Stimulated activated naive CD4-positive, alpha-beta T cell treated with Interleukin-2 at 50 U/mL for 16 hours (primary cell): Measurements from ENCODE around the gene HERC3.

Experiments used
- DNase-seq: peaks from one replicate; lab custom pipeline; 2025; lab: John Stamatoyannopoulos, UW

Gene HERC3

DNA sequence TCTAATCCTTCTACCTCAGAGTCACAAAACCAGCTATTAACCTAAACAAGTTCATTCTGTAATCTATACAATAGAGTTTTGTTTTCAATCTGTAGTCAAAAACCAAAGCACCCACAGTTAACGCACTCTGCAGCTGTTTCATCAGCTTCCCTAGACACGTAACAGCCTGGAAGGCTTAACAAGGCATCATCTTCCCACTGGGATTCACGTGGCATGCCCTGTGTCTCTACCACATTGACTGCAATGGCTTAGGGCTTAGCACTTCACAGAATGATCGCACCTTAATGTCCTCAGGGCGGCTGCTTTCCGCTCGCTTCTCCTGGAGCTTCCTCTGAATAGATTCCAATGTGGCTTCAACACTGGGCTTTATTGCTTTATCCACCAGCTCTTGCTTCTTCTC, 155.1 kb downstream of the HERC3 start:
- DNase-seq: no peak

GRCh38 chr4:88750369-88750768, 158.1 kb downstream of the HERC3 start:
- DNase-seq: no peak

- DNase-seq: no peak
Measured at GRCh38 chr4:88751258-88752075, 159.2 kb downstream of the HERC3 start.

- DNase-seq: no peak
Measured at GRCh38 chr4:88752076-88752463, 159.8 kb downstream of the HERC3 start.

DNA sequence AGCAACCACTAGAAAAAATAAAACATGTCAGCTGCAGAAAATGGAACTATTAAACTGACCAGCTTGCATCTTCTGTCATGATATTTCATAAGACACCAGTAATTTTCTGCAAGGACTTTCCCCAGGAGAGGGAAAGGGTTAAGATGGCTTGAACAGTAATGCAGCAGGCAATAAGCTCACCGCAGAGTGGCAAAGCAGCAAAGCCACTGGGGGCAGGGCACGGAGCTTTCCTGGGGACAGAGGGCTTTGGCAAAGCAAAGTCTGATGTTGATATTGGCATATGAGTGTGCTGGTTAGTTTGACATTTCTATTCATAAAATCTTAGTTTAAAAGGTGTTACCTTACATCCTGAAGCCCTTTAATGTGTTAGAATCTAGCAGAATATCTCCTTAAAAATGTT, 160.5 kb downstream of the HERC3 start:
- DNase-seq: no peak

DNA sequence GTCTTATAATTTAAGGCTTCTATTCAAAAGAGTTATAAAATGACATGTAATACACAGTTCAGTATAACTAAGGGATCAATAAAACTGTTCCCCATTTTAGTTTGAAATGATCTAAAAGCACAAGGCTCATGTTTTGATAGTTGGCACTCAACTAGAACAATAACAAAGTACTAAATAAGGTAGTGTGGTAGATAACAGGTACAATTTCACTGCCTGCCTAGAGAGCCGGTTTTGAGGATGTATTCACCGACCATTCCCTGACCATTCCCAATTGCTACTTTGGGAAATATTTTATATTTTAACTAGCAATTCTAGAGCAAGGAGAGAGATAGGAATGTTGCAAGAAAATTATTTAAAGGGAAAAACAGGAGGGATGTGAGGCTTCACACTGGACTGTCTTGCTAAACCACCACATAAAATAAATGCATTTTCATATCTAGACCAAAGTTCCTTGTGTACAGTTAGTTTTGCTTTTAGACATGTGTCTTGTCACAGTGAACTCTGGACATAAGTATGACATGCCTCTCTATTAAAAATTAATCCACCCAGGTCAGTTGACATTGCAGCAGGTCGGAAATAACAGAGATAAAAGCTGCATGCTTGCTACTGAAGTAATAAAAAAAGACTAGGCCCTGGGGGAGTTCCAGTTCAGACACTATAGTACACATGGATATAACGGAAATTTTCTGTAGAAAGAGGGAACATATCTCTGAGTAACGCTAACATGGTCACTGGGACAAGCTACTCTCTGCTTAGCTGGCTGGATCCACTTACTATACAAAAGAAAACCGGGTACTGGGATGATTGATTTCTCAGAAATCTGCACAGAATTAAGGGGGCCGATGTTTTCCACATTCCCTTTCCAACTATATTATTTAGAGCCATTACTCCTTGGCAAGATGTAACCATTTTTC, 161.6 kb downstream of the HERC3 start:
- DNase-seq: no peak

GRCh38 chr4:88754796-88755195, 162.5 kb downstream of the HERC3 start:
- no peak for DNase-seq

DNA sequence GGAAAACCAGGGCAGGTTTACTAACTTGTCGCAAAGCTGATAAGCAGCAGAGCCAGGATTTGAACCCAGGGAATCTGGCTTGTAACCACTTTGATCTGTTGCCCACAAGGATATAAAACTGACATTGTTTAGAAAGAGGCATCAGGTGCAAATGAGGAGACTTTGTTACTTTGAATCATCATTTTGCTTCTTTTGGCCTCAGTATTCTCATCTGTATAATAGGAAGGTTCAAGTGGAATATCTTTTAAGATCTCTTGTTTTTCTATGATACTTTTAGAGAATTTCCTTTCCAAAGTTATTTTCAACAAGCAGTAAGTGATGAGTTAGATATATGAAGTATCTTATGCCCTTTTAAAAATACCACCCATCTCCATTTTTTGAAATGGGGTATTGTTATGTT, 163.2 kb downstream of the HERC3 start:
- DNase-seq: no peak

DNA sequence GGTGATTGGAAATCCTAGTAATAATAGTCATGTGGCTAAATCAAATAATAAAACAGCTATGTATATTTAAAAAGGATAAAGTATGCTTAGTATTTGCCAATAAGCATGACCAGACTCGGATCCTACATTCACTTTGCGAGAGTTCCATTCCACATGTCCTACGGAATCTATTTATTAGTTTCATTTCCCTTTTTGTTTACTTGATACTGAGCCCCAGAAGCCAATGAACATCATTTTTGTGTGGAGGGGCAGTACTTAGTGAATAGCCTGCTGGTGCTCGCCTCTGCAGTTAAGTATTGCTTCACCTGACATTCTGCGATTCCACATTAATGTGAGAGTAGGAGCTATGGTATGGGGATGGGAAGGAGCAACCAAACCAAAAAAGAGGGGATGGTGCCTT, 163.9 kb downstream of the HERC3 start:
- DNase-seq: no peak

GRCh38 chr4:88757067-88757466, 164.8 kb downstream of the HERC3 start:
- no peak for DNase-seq

GRCh38 chr4:88757776-88758175, 165.5 kb downstream of the HERC3 start:
- no peak for DNase-seq
